ENCODE results near the gene GPC3.

Gene GPC3

GRCh38 chrX:134000260-134001245 is 15.2 kb upstream of the GPC3 start:
- Histone ChIP-seq H3F3A (ENCODE audit: control insufficient read depth, insufficient read depth) (no peaks in the 10 kb centered on the region), H3K27ac (ENCODE audit: low read depth, low read length) (no peak overlapping the region), H4K20me1 (ENCODE audit: control insufficient read depth, insufficient read depth, low read depth, low read length) (no peaks in the 10 kb centered on the region), H3K4me2 (ENCODE audit: low read length) (no peak overlapping the region), H3K36me3 (ENCODE audit: control insufficient read depth, low read length) (no peaks in the 10 kb centered on the region), H3K9me3 (ENCODE audit: control insufficient read depth, insufficient read depth, low read length) (no peaks in the 10 kb centered on the region), H3K27me3 (ENCODE audit: control insufficient read depth, low read length) (no peaks in the 10 kb centered on the region), H3K79me2 (ENCODE audit: control insufficient read depth, low read length) (no peaks in the 10 kb centered on the region), H3K9me2 (replicated peaks; ENCODE audit: control insufficient read depth, low read length) (no peaks in the 10 kb centered on the region), H3K4me1 (ENCODE audit: control insufficient read depth, low read length) (no peaks in the 10 kb centered on the region), H3K4me3 (ENCODE audit: low read length) (no peak overlapping the region)
- TF ChIP-seq EZH2phosphoT487 (IDR thresholded peaks at IDR 0.05; ENCODE audit: borderline replicate concordance, low read length) (no peak), CTCF (IDR thresholded peaks at IDR 0.05; ENCODE audit: low read depth, low read length, poor library complexity, severe bottlenecking) (no peak)

- Histone ChIP-seq H3K4me1 (ENCODE audit: control insufficient read depth, low read length) (no peaks in the 10 kb centered on the region), H3K4me3 (ENCODE audit: low read length) (no peak overlapping the region), H3K9me2 (replicated peaks; ENCODE audit: control insufficient read depth, low read length) (no peaks in the 10 kb centered on the region), H3K79me2 (ENCODE audit: control insufficient read depth, low read length) (no peaks in the 10 kb centered on the region), H3F3A (ENCODE audit: control insufficient read depth, insufficient read depth) (no peaks in the 10 kb centered on the region), H3K36me3 (ENCODE audit: control insufficient read depth, low read length) (no peaks in the 10 kb centered on the region), H3K27me3 (ENCODE audit: control insufficient read depth, low read length) (no peaks in the 10 kb centered on the region), H4K20me1 (ENCODE audit: control insufficient read depth, insufficient read depth, low read depth, low read length) (no peaks in the 10 kb centered on the region), H3K9me3 (ENCODE audit: control insufficient read depth, insufficient read depth, low read length) (no peaks in the 10 kb centered on the region), H3K27ac (ENCODE audit: low read depth, low read length) (no peak overlapping the region), H3K4me2 (ENCODE audit: low read length) (no peak overlapping the region)
- TF ChIP-seq EZH2phosphoT487 (IDR thresholded peaks at IDR 0.05; ENCODE audit: borderline replicate concordance, low read length) (no peak), CTCF (IDR thresholded peaks at IDR 0.05; ENCODE audit: low read depth, low read length, poor library complexity, severe bottlenecking) (no peak)
Observed at GRCh38 chrX:133999031-133999705, 13.8 kb upstream of the GPC3 start.

- no peak overlapping the region for H3K4me3 ChIP-seq (ENCODE audit: low read length)
- H3K27me3 ChIP-seq (ENCODE audit: control insufficient read depth, low read length), result no peaks in the 10 kb centered on the region
- H3K9me3 ChIP-seq (ENCODE audit: control insufficient read depth, insufficient read depth, low read length), result no peaks in the 10 kb centered on the region
- H4K20me1 ChIP-seq (ENCODE audit: control insufficient read depth, insufficient read depth, low read depth, low read length), result no peaks in the 10 kb centered on the region
- no peaks in the 10 kb centered on the region for H3K79me2 ChIP-seq (ENCODE audit: control insufficient read depth, low read length)
- H3K27ac ChIP-seq (ENCODE audit: low read depth, low read length), result no peak overlapping the region
- no peak overlapping the region for H3K4me2 ChIP-seq (ENCODE audit: low read length)
- no peaks in the 10 kb centered on the region for H3K36me3 ChIP-seq (ENCODE audit: control insufficient read depth, low read length)
- no peak for TF ChIP-seq CTCF (IDR thresholded peaks at IDR 0.05; ENCODE audit: low read depth, low read length, poor library complexity, severe bottlenecking)
- no peaks in the 10 kb centered on the region for H3F3A ChIP-seq (ENCODE audit: control insufficient read depth, insufficient read depth)
- H3K9me2 ChIP-seq (replicated peaks; ENCODE audit: control insufficient read depth, low read length), result no peaks in the 10 kb centered on the region
- H3K4me1 ChIP-seq (ENCODE audit: control insufficient read depth, low read length), result no peaks in the 10 kb centered on the region
Observed at GRCh38 chrX:133995759-133996158, 10.4 kb upstream of the GPC3 start.

All from DOHH2 (cell line).